Middle frontal gyrus (tissue), 1 donor: ENCODE results near the gene OMA1.

Source experiments
- DNase-seq: peaks from one replicate; pipeline ENCODE4 v3.0.0-alpha.2; 2015; ENCODE audit warnings: low spot score; ENCODE audit errors: extremely low spot score

The OMA1 gene

DNA sequence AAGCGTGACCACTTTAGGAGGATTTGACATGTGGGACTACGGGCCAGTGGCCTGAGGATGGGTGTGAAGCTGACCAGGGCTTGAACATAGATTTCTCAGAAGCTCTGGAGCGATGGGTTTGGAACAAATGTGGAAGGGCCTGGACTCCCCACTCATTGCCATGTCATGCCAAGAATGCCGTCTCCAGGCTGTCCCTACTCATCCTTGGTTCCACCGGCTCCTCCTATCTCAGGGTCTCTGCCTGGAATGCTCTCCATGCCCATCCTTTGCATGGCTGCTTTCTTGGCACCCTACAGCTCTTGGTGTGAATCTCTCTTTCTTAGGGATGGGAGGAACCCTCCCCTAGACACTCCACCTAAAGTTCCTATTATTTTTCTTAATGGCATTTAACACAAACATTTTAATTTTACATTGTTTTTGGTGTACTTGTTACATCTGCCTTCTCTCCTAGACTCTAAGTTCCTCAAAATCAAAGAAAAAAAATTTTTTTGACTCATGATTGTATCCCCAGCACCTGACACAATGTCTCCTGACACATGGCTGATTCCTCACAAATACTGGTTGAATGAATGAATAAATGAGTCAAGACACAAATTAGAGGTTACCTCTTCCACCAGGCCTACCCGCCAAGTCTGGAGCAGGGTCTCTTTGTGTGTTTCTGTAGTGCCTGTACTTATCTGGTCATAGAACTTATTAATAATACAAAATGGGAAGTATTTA lies 114.5 kb downstream of the OMA1 start:
- DNase-seq: no peak
